NCI-H2029 (cell line): ENCODE data around the gene MRPL54.

Source experiments
- DNase-seq: peaks from one replicate; lab custom pipeline; 2025; lab: John Stamatoyannopoulos, UW

The MRPL54 gene

GRCh38 chr19:3762501-3763459, at the start of gene MRPL54:
MRPL54 (plus strand) TSS chr19:3762682; CDS start chr19:3762701, 19 bp downstream.
- peak; percentile 97 for DNase-seq

GRCh38 chr19:3716147-3716668, 46.3 kb upstream of the MRPL54 start:
- DNase-seq = no peak

GRCh38 chr19:3719868-3720267, 42.6 kb upstream of the MRPL54 start:
- DNase-seq = no peak

- DNase-seq = no peak
These were observed 42.0 kb upstream of the MRPL54 start for GRCh38 chr19:3720349-3720917.

GRCh38 chr19:3721131-3721886, 41.2 kb upstream of the MRPL54 start:
- DNase-seq = peak; percentile 95

GRCh38 chr19:3721887-3722442, 40.5 kb upstream of the MRPL54 start:
- no peak for DNase-seq

GRCh38 chr19:3722443-3723109, 39.9 kb upstream of the MRPL54 start:
- peak; percentile 42 for DNase-seq

- DNase-seq = no peak
These were observed 39.4 kb upstream of the MRPL54 start for GRCh38 chr19:3723110-3723488.

- no peak for DNase-seq
These were observed 38.6 kb upstream of the MRPL54 start for GRCh38 chr19:3723883-3724282.

GRCh38 chr19:3725121-3725520, 37.4 kb upstream of the MRPL54 start:
- DNase-seq = no peak

- DNase-seq = peak; percentile 89
These were observed 36.7 kb upstream of the MRPL54 start for GRCh38 chr19:3725640-3726310.

GRCh38 chr19:3730457-3730958, 32.0 kb upstream of the MRPL54 start:
- DNase-seq = no peak

- DNase-seq = no peak
These were observed 30.4 kb upstream of the MRPL54 start for GRCh38 chr19:3732108-3732507.

- no peak for DNase-seq
These were observed 28.8 kb upstream of the MRPL54 start for GRCh38 chr19:3733549-3734309.

- no peak for DNase-seq
These were observed 28.2 kb upstream of the MRPL54 start for GRCh38 chr19:3734310-3734600.

- DNase-seq = no peak
These were observed 26.3 kb upstream of the MRPL54 start for GRCh38 chr19:3736106-3736724.

- DNase-seq = no peak
These were observed 24.8 kb upstream of the MRPL54 start for GRCh38 chr19:3737487-3738205.

GRCh38 chr19:3738477-3739220, 23.8 kb upstream of the MRPL54 start:
- no peak for DNase-seq
